Nucleus accumbens (tissue), 56 donors: ENCODE data around the gene CADM2.
"Not testable (repeated sequence)": the region's sequence is repeated elsewhere in the genome, so short reads cannot be mapped to it uniquely, and the experiment has no call there.

Experiments
- DNase-seq, 56 donors: peaks; one replicate each; lab custom pipeline; 2025; lab: John Stamatoyannopoulos, UW

Gene CADM2

DNA sequence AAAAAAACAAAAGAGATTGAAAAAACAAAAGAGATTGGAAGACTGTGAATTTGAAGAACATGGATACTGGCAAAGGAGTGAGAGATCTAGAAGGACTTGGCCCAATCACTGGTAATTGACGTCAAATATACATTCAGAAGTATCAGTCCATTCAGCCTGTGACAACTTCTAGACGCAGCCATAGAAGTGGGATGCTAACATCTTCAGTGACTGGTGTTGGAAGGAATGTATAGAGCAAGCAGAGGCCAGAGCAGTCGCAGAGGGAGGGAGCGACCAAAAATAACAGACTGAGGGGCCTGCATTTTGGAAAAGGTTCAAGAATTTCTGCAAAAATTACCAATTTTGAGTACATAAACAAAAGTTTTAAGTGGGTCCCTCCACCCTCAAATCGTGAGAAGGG lies 473.3 kb downstream of the CADM2 start:
- no peak for DNase-seq

DNA sequence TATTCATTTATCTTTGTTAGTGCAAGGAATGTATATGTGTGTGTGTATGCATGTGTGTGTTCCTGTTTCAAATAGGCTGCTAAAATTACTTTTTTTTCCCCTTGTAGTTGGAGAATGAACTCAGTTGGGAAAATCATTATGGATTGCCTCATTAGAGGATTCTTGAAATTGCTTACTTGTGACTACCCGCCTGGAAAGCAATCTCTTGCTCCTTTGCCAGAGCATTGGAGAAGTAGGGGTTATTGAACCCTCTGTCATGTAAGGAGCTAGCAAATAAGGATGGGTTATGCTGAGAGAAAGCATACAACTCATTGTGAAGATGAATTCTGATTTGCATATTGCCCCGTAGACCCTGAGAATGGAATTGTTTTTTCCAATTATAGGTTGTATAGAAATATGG lies 474.5 kb downstream of the CADM2 start:
- DNase-seq: no peak

DNA sequence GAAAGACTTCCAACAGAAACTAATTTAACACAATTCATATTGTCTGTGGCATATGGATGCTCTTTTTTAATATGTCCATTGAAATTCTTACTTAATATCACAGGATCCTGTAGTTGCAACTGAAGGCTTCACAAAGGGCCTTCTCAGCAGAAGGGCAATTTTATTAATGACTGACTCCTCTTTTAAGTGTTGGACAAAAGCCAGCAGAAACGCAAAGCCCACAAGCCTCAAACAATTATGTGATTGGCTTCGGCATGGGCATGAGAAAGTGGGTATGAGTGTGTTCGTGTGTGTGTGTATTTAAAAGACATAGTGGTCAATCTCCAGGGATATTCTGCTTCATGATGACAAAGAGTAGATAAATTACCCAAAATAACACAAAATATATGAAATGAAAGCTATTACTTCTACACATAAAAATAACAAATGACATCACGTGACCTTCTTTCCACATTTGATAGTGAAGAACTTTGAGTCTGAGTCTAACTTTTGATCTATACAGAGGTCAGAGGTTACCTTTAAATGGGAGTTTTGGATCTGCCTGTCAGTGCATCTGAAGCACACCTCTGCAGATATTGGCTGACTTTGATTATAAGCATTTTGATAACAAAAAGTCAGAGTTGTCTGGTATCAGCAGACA lies 496.9 kb downstream of the CADM2 start:
- no peak for DNase-seq

DNA sequence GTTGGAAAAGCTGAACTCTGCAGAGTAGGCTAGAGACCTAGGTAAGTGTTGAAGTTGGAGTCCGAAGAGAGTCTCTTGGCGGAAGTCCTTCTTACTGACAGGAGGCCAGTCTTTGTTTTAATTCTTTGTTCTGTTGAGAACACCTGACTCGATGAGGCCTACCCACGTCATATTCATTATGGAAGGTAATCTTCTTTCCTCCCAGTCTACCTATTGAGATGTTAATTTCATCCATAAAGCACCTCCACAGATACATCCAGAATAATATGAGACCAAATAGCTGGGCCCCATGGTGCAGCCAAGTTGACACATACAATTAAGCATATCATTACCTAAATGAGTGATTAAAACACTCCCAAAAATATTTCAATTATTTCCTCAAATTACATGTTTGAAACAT lies 515.5 kb downstream of the CADM2 start:
- DNase-seq: no peak

DNA sequence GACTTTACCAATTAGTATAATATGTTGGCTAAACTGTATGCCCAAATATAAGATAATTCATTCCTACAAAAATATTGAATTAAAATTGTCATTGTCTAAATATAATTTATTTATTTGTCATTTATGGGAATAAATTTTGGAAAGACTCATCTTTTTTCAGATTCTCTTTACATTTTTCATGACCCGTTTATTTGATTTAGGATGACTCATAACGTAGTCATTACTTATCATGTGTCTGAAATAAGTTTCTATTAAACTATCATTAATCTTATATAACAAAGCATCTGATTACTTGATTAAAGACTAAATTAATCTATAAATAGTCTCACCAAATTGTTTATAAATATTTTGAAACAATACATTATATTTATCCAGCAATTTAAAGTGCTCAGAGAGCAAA lies 516.6 kb downstream of the CADM2 start:
- DNase-seq: no peak

DNA sequence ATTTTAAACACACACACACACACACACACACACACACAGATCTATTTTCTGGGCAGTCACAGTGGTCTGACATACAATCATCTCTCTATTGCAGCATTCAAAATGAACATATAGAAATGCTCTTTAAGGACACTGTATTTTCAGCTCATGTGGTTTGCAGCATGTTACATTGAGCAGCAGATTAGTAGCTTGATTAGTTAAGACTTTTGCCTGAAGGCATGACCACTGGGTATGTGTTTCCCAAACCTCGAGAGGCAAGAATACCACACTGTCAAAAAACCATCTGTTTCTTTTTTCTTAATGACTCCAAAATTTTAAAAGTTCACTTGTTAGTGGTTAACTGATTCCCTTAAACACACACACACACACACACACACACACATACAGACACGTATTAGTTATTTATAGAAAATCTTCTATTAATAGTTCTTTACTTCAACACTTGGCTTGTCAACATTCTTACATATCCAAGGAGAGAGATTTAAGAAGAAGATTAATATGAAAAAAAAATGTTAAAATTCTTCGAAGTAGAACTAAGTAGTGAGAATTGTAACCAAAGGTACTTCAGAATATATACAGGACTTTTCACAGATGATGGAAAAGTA lies 518.2 kb downstream of the CADM2 start:
- no peak for DNase-seq

DNA sequence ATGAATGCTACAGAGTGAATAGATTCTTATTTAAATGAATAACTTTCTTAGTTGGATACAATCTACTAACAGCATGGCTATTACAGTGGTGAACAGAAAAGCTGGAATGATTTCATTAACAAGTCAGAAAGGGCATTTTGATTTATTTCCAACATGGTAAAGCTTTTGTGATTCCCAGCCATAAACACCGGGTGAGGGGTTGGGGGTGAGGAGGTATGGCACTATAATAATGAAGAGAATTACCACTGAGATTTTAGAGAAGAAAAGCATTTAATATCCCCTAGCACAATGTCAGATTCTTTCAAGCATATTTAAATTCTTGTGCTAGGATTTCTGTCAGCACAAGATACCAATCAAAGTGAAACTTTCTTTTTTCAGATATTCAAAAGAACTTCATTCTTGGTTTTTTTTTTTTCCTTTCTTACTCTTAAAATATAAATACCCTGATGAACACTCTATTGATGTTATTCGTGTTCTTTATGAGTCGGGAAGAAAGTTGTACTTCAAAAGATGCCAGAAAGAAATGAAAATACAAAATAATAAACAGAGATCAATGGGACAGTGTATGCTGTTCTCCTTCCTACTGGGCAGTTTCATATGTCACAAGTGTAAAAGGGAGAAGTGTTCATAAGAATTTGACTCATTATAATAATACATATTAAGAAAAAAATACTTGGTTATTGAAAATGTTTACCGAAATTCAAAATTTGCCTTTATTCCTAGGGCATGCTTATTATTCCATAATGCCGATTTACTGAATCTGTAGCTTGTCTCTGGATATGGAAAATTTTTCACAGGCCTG lies 522.8 kb downstream of the CADM2 start:
- no peak for DNase-seq

DNA sequence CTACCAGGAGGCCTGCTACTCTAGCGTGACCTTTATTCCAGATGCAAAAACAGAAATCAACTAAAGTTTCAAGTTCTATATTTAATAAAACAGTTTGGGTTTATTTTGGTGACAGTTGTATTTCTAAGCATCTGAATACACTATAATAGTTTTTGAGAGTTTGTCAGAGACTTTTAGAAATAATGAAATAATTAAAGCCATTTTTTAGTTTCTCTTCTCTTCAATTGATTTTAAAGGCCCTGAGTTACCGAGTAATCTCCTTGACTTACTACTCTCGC lies 523.4 kb downstream of the CADM2 start:
- no peak for DNase-seq

DNA sequence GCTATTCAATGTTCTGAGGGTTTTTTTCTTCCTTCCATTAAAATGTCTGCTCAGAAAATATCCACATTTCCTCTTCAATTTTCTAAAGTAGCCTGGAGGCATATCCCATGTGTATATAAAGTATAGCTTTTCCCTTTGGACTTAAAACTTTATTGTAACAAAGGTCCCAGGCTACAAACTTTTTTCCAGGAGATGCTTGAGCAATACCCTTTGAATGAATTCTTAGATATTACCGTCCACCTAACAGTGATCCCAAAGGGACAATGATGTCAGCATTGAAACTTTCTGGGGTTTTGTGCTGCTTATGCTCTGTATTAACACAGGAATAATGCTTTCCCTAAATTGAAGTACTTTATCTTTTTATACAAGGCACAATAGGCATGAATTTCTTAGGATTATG lies 525.2 kb downstream of the CADM2 start:
- no peak for DNase-seq

DNA sequence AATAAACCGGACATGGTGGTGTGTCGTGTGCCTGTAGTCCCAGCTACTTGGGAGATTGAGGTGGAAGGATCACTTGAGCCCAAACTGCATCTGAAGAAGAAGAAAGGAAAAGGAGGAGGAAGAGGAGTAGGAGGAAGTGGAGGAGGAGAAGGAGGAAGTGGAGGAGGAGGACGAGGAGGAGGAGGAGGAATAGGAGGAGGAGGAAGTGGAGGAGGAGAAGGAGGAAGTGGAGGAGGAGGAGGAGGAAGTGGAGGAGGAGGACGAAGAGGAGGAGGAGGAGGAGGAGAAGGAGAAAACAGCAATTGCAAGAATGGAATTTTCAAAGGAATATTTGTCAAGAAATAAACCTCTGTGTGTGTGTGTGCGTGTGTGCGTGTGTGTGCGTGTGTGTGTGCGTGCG lies 528.6 kb downstream of the CADM2 start:
- DNase-seq: no peak

DNA sequence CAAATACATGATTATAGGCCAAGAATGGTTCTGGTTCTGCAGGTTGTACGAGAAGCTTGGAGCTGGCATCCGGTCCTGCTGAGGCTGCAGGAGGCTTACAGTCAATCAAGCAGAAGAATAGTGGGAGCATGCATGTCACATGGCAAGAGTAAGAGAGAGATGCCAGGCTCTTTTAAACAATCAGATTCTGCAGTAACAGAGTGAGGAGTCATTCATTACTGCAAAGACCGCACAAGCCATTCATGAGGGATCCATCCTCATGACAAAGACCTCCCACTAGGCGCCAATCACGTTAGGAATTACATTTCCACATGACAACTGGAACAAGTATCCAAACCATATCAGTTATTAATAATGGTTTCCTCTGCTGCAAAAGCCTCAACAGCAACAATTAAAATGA lies 536.8 kb downstream of the CADM2 start:
- DNase-seq: no peak

DNA sequence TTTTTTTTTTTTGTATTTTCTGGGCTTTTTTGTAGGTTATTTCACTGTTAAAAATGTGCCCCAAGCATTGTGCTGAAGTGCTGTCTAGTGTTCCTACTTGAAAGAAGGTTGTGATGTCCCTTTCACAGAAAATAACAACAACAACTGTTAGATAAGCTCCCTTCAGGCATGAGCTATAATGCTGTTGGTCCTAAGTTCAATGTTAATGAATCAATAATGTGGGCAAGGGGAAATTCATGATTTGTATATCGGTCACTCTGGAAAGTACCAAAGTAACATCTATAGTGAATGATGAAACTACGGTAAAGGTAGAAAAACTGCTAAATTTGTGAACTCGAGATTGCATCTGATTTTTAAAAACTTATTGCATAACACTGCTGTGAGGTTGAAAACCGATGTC lies 539.4 kb downstream of the CADM2 start:
- DNase-seq: no peak

DNA sequence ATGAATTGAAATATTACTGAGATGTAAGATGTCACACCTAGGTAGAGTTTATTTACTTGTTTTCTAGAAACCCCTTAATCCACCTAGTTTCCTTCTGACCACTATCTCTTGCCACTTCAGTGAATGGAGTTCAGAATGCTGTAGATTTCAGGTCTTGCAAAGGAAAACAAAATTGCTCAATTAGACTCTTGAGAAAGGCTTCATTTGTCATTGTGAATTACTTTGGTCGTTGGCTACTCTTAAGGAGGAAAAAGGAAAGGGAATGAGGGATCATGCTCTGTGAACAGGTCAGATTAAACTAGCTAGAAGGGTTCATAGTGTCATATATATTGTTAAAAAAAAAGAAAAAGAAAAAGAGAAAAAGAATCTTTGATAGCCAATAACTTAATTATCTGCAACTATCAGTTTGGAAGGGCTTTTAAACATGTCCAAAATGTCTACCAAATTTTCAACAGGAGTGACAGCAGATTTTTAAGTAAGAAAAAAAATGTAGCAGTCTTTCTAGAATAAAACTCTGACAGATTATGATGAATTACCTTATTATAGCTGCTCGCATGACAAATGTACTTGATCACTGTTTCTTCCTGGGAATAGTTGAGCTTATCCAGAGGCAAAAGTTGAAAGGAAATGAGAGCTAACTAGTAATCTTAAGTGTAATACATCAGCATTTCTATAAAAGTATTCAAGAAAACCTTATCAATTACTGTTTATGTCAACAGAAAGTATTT lies 543.5 kb downstream of the CADM2 start:
- no peak for DNase-seq

DNA sequence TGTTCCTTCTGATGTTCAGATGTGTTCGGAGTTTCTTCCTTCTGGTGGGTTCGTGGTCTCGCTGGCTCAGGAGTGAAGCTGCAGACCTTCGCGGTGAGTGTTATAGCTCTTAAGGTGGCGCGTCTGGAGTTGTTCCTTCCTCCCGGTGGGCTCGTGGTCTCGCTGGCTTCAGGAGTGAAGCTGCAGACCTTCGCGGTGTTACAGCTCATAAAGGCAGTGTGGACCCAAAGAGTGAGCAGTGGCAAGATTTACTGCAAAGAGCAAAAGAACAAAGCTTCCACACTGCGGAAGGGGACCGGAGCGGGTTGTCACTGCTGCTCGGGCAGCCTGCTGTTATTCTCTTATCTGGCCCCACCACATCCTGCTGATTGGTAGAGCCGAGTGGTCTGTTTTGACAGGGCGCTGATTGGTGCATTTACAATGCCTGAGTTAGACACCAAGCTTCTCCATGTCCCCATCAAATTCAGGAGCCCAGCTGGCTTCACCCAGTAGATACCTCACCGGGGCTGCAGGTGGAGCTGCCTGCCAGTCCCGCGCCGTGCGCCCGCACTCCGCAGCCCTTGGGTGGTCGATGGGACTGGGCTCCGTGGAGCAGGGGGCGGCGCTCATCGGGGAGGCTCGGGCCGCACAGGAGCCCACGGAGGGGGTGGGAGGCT lies 545.5 kb downstream of the CADM2 start:
- DNase-seq: not testable (repeated sequence)

DNA sequence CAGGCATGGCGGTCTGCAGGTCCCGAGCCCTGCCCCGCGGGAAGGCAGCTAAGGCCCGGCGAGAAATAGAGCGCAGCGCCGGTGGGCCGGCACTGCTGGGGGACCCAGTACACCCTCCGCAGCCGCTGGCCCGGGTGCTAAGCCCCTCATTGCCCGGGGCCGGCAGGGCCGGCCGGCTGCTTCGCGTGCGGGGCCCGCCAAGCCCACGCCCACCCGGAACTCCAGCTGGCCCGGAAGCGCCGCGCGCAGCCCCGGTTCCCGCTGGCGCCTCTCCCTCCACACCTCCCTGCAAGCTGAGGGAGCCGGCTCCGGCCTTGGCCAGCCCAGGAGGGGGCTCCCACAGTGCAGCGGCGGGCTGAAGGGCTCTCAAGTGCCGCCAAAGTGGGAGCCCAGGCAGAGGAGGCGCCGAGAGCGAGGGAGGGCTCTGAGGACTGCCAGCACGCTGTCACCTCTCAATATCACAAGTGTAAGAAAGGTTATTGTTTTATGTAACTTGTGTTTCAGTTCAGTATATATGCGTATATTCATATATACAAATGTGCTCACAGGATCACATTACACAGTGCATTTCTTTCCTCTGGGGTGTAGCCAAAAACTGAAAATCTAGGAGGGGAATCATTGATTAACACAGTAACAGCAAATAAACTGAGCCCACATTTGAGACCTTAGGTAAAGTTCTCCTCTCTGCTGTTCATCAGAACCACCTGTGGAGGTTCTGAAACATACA lies 546.2 kb downstream of the CADM2 start:
- not testable (repeated sequence) for DNase-seq

DNA sequence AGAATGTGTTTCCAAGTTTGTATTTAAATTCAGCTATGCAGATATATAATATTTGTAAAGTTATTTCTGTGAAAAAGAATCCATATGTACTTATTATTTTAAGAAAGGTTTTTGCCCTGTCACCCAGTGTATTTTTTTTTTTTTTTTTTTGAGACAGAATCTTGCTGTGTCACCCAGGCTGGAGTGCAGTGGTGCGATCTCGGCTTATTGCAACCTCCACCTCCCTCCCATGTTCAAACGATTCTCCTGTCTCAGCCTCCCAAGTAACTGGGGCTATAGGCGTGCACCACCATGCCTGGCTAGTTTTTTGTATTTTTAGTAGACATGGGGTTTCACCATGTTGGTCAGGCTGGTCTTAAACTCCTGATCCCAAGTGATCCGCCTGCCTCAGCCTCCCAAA lies 548.3 kb downstream of the CADM2 start:
- not testable (repeated sequence) for DNase-seq

DNA sequence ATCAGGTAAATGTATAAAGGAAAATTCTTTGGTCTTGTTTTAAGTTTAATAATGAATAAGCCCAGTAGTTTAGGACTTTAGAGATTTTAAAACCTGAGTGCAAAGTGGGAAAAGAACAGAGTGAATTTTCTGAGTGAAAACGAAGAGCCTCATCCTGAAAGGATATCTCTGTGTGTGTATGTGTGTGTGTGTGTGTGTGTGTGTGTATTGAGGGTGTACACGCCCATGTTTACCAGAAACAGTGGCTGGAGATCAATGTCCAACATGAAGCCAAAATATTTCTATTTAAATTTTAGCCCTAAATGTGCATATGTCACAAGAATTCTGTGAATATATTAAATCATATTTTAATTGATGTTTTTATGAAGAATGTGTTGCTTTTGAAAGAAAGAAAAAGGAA lies 549.9 kb downstream of the CADM2 start:
- no peak for DNase-seq

DNA sequence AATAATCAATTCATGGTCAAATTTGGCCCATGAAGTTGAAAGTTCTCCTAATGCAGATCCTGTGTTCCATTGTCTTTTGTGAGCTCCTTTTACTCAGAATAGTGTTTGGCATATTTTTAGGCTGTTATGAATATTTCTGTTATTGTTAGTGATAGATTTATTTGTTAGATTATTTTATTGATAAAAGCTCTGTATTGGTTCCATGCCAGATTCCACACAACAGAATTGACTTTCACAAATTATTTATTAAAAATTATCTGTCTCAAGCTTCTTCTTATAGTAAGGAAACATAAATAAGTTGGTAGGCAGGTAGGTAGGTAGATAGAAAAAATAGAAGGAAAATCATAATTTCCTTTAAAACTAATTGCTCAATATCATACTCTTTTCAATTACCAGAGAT lies 557.4 kb downstream of the CADM2 start:
- no peak for DNase-seq

DNA sequence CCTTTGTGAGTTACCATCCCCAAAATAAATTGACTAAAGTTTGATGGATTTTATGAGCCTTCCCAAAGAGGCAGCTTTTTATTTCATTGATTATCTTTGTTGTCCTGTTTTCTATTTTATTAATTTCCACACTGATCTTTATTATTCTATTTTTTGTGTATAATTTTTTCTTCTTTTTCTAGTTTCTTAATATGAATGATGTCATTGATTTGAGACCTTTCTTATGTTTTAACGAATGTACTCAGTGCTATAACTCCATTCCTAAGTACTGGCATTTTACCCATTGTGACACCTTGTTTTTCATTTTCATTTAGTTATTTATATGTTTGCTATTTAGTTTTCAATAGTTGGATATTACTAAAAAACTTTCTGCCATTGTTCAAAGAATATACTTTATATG lies 565.3 kb downstream of the CADM2 start:
- DNase-seq: no peak

DNA sequence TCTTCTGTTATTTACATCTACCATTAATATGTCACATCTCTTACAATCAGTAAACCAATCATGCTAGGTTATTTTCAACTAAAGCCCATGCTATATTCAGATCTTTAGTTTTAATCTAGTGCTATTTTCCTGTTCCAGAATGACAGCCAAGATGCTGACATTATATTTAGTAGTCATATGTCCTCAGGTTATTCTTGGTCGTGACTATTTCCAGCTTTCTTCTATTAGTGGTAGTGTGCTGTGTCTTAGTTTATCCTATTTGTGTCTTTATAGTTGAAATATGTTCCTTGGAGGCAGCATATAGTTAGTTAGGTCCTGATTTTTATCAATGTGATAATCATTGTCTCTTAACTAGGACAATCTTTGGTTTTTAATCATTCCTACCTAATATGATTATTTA lies 566.5 kb downstream of the CADM2 start:
- DNase-seq: no peak
